ENCODE results near the gene XRCC6.

GRCh38 chr22:41656556-41656955 is 35.5 kb downstream of the XRCC6 start:
- no peak for TF ChIP-seq CTCF (conservative IDR thresholded peaks at IDR 0.05; ENCODE audit: low read length)
- no peak for TF ChIP-seq EZH2phosphoT487 (IDR thresholded peaks at IDR 0.05; ENCODE audit: borderline replicate concordance)

All from Loucy (cell line).